HG02938 (cell line): ENCODE measurements around the gene PCP4L1.
A peak's percentile ranks its signal among the peaks of the same experiment; 100 is the strongest.

Experiments used
- ATAC-seq: cut with Tn5 transposase; IDR thresholded peaks from one replicate; pipeline ENCODE4 v1.9.1; 2021; ENCODE audit warnings: mild to moderate bottlenecking, moderate library complexity; ENCODE audit not compliant: unreplicated experiment

The PCP4L1 gene

DNA sequence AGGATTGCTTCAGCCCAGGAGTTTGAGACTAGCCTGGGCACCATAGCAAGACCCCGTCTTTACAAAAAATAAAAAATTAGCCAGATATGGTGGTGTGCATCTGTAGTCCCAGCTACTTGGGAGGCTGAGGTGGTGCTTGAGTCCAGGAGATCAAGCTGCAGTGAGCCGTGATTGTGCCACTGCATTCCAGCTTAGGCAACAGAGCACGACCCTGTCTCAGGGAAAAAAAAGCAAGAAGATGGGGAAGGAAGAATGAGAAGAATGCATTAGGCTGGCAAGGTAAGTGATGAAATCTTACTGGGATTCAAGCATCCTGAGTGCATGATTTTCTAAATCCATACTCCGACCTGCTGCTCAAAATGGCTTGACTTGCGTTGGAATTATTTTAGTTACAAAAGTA is 6.8 kb downstream of the PCP4L1 start:
- no peak for ATAC-seq

- ATAC-seq: no peak
Measured at GRCh38 chr1:161266202-161266601, 7.7 kb downstream of the PCP4L1 start.

- ATAC-seq: no peak
Measured at GRCh38 chr1:161266836-161267235, 8.3 kb downstream of the PCP4L1 start.

GRCh38 chr1:161267321-161267720 is 8.8 kb downstream of the PCP4L1 start:
- no peak for ATAC-seq

DNA sequence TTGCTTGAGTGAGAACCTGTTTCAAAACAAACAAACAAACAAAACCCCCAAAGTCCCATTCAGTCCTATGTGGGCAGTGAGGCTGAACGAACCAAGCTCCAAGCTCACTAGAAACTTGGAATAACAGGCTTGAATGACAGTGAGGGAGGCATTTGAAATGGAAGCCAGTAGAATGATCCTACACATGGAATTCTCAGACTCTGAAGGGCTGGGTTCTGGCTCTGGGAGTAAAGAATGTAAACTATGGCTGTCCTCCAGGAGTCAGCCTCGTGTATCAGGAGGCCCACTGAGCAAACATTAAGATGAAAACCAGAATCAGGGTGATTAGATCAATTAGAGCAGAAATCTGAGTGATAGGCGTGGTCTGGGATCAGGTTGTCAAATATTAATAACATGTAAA is 14.9 kb downstream of the PCP4L1 start:
- no peak for ATAC-seq

- ATAC-seq: no peak
Measured at GRCh38 chr1:161274874-161275273, 16.3 kb downstream of the PCP4L1 start.

- ATAC-seq: no peak
Measured at GRCh38 chr1:161282991-161283390, 24.4 kb downstream of the PCP4L1 start.

DNA sequence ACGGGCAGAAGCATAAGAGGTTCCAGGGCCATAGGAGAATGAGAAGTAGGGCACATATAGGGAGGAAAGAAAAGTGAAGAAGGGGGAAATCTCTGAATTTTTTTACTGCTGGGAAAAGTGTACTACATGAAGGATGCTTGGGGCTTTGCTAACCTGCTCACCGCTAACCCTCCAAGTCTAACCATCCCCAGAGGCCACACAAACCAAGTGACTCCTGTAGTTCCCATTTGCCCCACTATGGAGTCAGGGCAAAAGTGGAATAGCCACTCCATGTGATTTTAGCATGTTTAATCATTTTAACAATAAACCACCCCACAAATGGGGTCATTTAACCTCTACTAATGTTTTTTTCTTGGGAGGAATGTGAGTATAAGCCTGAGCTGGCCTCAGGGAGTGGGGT is 26.6 kb downstream of the PCP4L1 start:
- no peak for ATAC-seq

DNA sequence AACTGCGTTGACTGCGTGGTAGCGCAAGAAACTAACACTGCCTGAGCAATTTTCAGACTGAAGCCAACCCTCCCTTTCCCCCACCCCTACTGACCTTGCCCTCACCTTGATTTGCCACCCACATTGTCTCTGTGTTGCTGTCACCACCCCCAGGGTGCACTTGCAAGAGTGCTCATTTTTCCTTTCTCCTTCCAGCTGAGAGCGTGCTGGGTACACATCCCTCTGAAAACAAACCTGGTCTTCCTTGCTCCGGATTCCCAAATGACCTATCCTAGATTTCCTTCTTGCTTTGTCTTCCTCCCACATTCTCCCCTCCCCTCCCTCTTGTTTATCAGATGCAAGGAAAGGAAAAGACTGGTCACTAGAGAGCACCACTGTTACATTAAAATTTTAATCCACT is 27.0 kb downstream of the PCP4L1 start:
- ATAC-seq: no peak

GRCh38 chr1:161287482-161288054 is 29.0 kb downstream of the PCP4L1 start:
- no peak for ATAC-seq

- no peak for ATAC-seq
Measured at GRCh38 chr1:161290779-161291178, 32.2 kb downstream of the PCP4L1 start.

DNA sequence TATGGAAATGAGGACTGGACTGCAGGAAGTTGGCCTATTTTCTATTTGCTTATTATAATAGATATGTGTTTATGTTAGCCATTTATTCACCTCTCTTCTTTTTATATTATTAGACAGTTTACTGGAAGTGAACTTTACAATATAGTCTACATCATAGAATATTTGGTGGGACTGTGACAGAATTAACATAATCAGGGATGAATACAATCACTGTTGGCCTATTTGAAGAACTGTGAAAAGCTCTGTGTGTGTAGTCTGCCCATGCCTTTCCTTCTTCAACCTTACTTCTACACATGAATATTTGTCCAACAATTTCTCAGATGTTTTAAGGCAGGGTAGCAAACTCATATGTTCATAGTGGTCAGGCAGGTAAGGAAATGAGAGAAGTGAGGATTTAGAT is 38.9 kb downstream of the PCP4L1 start:
- ATAC-seq: no peak

GRCh38 chr1:161298116-161298515 is 39.6 kb downstream of the PCP4L1 start:
- no peak for ATAC-seq

DNA sequence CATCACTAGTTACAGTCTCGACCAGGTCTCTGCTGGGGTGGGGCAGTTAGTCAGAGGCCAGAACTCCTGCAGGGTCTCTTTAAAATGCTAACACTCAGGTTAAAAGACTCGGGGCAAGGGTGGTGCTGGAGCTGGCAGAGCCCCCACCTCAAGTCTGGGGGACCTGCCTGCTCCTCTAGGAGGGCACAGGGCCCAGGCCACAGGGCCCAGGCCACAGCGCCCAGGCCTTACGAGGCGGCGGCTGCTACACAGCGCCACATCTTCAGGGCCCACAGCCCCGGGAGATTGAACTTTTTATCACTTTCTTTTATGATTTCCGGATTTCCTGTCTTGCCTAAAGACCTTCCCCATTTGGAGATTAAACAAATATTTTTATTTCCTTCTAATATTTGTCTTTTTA is 40.8 kb downstream of the PCP4L1 start:
- no peak for ATAC-seq

- ATAC-seq: no peak
Measured at GRCh38 chr1:161300478-161300877, 41.9 kb downstream of the PCP4L1 start.

GRCh38 chr1:161304927-161305866 is 46.7 kb downstream of the PCP4L1 start:
- no peak for ATAC-seq

GRCh38 chr1:161305867-161306519 is 47.4 kb downstream of the PCP4L1 start:
- peak; percentile 60 for ATAC-seq

DNA sequence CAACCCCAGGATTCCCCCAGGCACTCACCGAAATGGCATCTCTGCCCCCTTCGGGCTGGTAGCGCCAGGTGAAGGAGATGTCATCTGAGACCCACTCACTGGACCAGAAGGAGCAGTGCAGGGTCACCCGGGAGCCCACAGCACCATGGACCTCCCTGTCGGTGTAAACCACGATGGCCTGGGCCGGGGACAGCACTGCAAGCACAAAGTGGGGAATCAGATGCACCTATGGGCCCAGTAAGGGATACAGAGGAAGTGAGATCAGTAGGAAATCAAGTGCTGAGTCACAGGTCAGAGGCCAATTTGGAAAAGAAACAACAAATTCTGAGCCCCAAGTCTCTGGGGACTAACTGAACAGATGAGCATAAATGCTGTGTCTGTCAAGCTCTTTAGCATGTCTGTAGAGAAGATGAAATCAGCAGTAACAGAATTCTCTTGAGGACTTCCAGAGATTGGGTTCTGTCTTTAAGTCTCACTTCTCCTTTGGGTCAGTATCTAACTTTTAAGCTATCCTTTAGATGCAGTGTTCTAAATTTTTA is 48.8 kb downstream of the PCP4L1 start:
- ATAC-seq: no peak

DNA sequence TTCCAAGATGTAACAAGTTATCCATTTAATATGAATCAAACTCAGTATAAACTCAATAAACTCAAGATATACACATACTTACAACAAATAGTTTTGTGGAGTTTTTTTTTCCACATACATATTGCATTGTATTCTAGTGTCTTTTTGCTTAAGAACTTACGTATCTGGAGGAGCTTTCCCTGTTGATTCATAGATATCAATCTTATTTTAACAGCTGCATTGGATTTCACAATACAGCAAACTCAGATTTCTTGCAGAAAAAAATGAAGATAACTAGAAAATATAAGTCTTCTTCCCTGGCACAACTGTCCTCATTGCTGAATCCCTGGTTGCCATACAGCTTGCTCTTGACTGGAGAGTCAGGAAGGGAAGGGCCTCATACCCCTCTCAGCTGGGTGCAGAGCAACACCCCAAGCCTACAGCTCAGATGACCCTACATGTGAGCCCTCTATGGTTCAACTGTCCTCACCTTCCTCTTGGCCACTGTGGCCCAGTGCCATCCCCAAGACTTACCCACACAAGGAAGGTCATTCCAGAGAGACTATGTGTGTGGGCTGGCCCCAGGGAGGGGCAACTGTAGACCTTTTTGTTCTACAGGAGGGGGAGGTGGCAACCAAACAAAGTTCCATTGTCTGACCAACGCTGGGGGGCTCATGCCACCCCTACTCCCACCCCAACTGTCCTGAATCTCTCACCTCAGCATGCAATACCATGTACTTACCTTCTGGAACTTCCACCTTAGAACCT is 49.5 kb downstream of the PCP4L1 start:
- ATAC-seq: no peak

DNA sequence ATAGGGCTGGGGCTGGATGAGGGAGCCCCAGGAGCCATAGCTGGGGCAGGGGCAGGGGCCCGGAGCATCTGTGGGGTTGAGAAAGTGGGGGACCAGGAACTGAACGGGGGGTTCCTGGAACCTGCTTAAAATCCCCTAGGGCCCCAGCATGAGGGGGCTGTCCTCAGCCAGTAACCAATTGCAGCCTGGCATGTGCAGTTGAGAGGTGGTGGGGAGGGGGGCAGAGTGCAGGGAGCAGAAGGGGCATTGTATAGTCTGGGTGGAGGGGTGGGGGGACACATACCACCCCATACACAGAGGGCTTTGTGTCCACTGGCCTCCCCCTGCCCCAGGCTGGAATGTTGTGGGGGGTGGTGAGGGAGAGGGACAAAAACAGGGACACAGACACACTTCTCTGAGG is 51.3 kb downstream of the PCP4L1 start, which contains the start of gene MPZ:
TSS of gene MPZ (minus strand) at position 101 of the 400 bp plus-strand sequence. CDS start at position 38, 63 bp downstream.
- ATAC-seq: no peak
